GM19043 (cell line): ENCODE results near the gene DPP6.

ENCODE experiments used
- ATAC-seq: cut with Tn5 transposase; IDR thresholded peaks from one replicate; pipeline ENCODE4 v1.9.1; 2021; ENCODE audit warnings: low read depth; ENCODE audit not compliant: unreplicated experiment

DPP6 gene

DNA sequence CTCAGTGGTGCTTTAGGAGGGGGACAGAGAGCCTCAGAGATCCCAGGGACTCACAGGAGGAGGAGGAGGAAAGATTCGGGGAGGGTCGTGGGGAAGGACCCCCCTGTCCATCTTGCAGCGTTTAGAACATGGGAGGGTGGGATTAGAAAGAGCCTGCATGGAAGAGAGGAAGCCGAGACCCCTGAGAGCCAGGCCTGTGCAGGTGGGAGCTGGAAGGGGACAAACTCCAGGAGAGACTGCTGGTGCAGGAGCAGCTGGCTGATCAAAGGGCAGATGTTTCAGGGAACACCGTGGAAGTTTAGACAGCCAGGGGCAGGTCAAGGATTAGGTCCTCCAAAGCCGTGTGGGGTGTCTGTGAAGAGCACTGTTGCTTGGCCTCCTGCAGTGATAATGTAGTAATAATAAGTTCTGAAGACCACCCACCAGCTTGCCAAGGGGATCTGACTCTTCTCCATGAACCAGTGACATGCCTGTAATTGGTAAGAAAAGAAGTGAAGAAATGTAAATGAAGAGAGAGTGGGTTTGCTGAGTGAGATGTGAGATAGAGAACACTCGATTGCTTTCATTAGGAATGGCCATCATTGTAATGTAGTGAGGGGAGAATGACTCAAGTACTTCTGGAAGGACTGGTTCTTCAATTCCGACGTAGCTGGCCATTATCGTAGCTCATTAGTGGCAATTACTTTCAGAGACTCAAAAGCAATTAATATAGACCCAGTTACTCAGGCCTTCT, 525.1 kb downstream of the DPP6 start:
- no peak for ATAC-seq

GRCh38 chr7:154578336-154578735, 526.1 kb downstream of the DPP6 start:
- ATAC-seq = no peak

GRCh38 chr7:154579711-154580110, 527.5 kb downstream of the DPP6 start:
- ATAC-seq = no peak

DNA sequence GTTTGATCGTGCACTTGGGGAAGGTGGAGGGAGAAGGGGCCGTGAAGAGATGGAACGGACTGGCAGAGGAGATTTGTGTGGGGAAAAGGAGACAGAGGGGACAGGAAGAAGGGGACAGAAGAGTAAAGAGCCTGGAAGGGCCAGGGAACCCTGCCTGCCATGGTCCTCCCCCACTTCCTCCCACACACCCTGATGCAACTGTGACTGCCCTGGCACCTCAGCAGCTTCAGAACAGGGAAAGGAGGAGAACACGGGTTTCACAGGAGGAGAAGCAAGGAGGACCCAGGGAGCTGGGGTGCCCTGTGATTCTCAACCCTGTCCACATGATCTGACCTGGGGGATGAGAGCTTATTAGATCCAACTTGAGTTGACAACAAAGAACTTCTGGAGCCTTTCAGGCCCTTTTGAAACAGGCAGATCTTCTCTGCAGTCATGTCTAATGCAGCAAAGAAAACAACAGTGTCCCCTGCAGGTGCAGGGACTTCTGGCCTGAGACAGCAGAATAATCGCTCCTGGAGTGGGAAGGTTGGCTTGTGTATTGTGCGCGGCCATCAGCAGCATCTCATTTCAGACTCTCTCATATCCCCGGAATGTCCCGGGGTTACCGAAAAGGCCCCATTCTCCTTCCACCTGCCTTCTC, 529.2 kb downstream of the DPP6 start:
- no peak for ATAC-seq

GRCh38 chr7:154583454-154583853, 531.3 kb downstream of the DPP6 start:
- no peak for ATAC-seq

DNA sequence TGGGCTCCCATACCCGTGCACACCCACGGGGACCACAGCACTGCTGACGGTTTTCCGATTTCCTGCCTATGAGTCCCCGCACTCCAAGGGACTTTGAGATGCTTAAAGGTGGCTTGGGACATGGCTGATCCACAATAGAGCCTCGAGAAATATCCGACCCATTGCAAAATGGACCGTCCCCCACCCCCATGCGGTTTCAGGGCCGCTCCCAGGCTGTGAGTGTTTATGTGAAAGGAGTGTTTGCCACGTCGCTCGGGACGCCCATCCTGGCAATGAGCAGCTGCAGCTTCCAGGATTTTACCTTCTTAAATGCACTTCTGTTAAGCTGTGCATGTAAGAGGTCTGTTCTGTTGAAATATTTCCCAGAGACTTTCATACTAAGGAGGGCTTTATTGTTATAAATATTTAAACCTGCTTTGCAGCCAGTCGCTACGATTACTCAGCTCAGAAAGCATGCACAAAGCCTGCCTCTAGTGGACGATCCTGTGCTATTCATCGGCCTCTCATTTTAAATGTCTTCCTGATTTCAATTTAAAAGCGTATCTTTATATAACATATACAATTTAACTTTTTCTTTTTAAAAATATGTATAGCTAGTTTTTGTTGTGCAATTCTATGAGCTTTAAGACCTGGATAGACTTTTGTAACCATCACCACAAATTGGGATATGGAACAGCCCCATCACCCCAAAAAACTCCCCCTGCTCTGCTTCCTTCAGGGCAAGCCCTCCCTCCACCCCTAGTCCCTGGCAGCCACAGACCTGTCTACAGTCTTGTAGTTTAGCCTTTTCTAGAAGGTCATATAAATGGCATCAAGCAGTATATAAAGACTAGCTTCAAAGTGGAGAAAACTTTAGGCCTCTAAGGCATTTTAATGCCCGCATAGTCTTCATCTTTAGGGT, 532.4 kb downstream of the DPP6 start:
- no peak for ATAC-seq

GRCh38 chr7:154587792-154588191, 535.6 kb downstream of the DPP6 start:
- no peak for ATAC-seq

DNA sequence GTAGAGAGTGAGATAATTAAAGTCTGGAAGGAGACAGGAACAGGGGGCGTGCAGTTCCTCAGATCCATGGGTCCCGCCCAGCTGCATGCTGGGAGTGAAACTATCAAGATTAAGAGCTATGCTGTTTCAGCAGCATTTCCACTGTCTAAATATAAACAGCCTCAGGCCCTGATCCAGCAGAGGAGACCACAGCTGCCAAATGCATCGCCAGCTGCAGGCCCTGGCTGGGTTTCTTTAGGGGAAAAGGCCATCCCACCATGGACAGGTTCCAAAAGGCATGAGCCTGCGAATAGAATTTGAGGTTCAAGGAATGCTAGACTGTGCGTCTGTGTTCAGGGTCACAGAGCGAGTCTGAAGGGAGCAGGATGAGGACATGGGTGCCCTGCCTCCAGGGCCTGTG, 539.3 kb downstream of the DPP6 start:
- no peak for ATAC-seq

DNA sequence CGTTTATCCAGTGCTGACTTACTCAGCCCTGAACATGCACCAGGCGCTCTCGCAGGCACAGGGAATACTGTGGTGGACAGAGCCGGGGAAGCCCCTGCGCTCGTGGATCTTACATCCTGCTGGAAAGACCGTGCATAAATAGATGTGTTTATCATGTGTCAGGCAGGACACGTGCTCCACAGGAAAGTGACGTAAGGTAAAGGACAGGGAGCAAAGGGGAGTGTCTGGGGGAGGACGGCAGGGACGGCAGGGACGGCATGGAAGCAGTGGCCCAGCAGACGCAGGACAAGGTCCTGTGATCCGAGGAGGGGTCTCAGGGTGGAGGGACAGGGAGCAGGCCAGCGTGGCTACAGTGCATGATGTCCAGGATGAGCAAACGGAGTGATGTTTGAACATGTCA, 540.2 kb downstream of the DPP6 start:
- no peak for ATAC-seq

GRCh38 chr7:154598396-154598795, 546.2 kb downstream of the DPP6 start:
- no peak for ATAC-seq

DNA sequence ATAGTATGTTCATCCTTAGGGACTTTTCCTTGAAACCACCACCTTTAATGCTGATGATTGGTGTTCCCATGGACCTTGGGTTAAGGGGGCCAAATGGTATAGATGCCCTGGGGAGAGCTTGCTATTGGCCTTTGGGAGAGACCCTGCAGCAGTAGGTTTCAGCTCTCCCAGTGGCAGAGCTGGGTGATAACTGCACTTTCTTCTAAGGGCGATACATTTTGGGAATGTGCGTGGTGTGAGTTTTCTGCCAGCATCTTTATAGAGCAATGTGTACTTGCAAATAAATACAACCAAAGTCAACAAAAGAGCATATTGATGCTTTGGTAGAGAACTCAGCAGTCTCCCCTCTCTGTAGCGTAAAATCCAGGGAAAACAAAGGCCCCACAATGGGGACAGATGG, 546.7 kb downstream of the DPP6 start:
- no peak for ATAC-seq

GRCh38 chr7:154610903-154611302, 558.7 kb downstream of the DPP6 start:
- ATAC-seq = no peak

DNA sequence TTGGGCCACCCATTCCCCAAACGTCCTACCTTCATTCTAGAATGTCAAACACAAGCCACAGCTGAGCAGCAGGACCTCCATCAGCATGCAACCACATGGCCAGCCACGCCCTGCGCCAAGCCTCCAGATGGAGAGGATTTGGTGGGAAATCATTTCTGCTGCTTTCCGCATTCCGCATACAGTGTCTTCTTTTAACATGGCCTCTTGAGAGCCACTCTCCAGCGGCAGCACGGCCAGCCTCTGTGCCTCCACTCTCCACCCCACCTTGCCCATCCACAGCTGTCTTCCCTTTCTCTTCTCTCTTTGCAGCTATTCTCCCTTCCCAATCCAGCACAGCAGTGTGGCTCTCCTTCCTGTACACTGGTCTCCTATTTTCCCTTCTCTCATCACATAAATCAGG, 561.6 kb downstream of the DPP6 start:
- ATAC-seq = no peak

GRCh38 chr7:154620141-154620755, 568.0 kb downstream of the DPP6 start:
- ATAC-seq = no peak

GRCh38 chr7:154623399-154623798, 571.2 kb downstream of the DPP6 start:
- ATAC-seq = no peak

DNA sequence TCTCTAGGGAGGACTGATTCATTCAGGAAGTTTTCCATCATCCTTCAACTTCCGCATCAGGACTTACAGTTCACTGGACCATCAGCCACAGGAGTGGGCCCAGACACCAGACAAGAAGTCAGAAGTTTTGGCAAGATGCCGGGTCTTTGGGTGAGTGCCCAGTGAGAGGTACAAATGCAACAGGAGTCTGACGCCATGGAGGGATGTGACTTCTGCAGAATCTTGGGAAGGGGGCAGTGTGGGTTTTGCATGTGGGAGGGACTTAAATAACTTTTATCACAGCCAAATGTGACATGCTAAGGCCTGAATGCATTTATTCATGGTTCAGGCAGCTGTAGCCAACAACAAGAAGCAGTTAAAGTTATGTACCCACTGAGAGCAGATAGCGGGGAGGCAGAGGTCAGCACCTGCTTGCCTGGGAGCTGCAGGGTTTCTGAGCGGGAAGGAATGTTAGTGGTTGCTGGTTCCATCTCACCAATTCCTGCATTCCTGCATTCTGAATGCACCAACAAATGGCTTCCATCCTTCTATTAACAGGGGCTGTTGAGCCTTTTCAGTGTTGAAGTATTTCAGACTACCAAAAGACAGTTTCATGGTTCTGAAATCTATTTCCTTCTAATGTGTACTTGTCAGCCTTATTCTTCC, 575.6 kb downstream of the DPP6 start:
- no peak for ATAC-seq

DNA sequence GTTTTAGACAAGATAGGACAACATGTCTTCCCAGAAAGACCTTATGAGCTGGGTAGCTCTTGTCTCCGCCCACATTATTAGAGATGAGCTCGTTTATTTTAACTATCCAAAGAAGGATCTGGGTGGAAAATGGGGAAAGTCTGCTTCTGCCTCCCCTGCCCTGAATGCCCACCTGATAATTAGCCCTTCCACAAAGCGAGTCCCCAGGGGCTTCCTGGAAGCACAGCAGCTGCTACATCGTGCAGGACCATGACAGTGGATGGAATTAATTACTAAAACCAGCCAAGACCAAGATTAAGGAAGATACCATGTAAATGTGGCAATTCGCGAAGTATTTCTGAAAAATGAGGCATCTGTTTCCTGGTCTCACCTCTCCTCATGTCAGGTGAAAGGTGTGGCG, 576.4 kb downstream of the DPP6 start:
- ATAC-seq = no peak

DNA sequence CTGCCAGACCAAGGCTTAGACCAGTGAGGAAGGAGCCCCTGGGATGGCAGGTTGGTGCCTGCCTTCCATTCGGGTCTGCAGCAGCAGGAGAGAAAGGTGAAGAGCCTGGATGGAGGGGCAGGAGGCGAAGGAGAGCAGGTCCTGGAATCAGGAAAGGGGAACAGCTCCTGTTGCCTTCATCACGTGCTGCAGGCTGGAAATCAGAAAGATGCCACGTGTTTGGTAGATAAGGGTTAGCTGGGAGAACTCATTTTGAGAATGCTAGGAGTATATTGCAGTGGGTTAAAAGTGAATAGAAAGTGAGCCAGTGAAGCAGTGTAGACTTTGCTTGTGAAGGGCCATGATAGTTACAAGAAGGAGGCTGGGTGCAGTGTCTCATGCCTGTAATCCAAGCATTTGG, 579.0 kb downstream of the DPP6 start:
- ATAC-seq = no peak

DNA sequence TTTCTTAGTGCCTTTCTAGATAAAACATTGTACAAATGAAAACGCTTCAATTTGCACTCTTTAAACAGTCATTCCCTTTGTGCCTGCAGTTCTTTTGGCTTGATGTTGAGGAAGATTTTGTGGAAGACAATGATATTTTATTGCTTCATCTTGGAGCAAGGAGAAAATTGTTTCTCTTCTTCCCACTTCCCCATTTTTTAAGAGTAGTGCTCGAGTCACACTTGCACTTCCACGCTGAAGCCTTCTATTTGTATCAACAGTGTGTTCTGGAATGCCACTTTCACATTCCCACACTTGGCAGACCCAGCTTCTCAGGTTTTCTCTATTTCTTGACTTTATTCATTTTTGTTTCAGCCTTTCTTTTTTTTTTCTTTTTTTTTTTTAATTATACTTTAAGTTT, 581.4 kb downstream of the DPP6 start:
- ATAC-seq = no peak

- no peak for ATAC-seq
Measured at GRCh38 chr7:154638286-154638685, 586.1 kb downstream of the DPP6 start.
